Astrocyte (in vitro differentiated cells and primary cell): ENCODE data around the gene SYNE1.

ENCODE experiments used
- CTCF ChIP-seq: IDR thresholded peaks from 2 replicates; pipeline ENCODE4 v1.5.1; 2011; ENCODE audit warnings: low read depth, mild to moderate bottlenecking, inconsistent platforms, low read length, moderate library complexity; ENCODE audit not compliant: insufficient read depth
- EZH2 ChIP-seq: IDR thresholded peaks from 2 replicates; pipeline ENCODE4 v1.6.1; 2012; ENCODE audit warnings: mild to moderate bottlenecking, low read length, inconsistent platforms; ENCODE audit not compliant: insufficient read depth

- TF ChIP-seq CTCF (no peak), EZH2 (no peak)
These were observed 441.3 kb downstream of the SYNE1 start for GRCh38 chr6:152195896-152196295.
